ENCODE data around the gene CCL22.

DNA sequence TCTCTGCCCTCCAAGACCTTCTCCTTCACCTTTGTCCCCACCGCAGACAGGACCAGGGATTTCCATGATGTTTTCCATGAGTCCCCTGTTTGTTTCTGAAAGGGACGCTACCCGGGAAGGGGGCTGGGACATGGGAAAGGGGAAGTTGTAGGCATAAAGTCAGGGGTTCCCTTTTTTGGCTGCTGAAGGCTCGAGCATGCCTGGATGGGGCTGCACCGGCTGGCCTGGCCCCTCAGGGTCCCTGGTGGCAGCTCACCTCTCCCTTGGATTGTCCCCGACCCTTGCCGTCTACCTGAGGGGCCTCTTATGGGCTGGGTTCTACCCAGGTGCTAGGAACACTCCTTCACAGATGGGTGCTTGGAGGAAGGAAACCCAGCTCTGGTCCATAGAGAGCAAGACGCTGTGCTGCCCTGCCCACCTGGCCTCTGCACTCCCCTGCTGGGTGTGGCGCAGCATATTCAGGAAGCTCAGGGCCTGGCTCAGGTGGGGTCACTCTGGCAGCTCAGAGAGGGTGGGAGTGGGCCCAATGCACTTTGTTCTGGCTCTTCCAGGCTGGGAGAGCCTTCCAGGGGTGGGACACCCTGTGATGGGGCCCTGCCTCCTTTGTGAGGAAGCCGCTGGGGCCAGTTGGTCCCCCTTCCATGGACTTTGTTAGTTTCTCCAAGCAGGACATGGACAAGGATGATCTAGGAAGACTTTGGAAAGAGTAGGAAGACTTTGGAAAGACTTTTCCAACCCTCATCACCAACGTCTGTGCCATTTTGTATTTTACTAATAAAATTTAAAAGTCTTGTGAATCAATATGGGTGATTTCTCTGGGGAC is 25.9 kb downstream of the CCL22 start:
- TF ChIP-seq EZH2phosphoT487 (IDR thresholded peaks at IDR 0.05; ENCODE audit: low read depth) = no peak
- TF ChIP-seq, protein P1, sequence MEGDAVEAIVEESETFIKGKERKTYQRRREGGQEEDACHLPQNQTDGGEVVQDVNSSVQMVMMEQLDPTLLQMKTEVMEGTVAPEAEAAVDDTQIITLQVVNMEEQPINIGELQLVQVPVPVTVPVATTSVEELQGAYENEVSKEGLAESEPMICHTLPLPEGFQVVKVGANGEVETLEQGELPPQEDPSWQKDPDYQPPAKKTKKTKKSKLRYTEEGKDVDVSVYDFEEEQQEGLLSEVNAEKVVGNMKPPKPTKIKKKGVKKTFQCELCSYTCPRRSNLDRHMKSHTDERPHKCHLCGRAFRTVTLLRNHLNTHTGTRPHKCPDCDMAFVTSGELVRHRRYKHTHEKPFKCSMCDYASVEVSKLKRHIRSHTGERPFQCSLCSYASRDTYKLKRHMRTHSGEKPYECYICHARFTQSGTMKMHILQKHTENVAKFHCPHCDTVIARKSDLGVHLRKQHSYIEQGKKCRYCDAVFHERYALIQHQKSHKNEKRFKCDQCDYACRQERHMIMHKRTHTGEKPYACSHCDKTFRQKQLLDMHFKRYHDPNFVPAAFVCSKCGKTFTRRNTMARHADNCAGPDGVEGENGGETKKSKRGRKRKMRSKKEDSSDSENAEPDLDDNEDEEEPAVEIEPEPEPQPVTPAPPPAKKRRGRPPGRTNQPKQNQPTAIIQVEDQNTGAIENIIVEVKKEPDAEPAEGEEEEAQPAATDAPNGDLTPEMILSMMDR (IDR thresholded peaks at IDR 0.05; ENCODE audit: low read depth, low read length) = no peak
